Testis (tissue), 2 donors: ENCODE measurements around the gene HIP1.

Source experiments
- CTCF ChIP-seq, 3 experiments: fragments of 450-650 bp in 2 of 3; fragments of 200-600 bp in 1 of 3; sonication (generic) in 1 of 3; IDR thresholded peaks; one replicate each; pipeline ENCODE4 v1.5.1; 2016 to 2019; ENCODE audit warnings: antibody characterized with exemption in 3 of 3, mild to moderate bottlenecking in 2 of 3, moderate library complexity in 1 of 3
- POLR2A ChIP-seq: fragments of 450-650 bp; IDR thresholded peaks from one replicate; pipeline ENCODE4 v1.6.1; 2017; ENCODE audit warnings: antibody characterized with exemption, mild to moderate bottlenecking, moderate library complexity

DNA sequence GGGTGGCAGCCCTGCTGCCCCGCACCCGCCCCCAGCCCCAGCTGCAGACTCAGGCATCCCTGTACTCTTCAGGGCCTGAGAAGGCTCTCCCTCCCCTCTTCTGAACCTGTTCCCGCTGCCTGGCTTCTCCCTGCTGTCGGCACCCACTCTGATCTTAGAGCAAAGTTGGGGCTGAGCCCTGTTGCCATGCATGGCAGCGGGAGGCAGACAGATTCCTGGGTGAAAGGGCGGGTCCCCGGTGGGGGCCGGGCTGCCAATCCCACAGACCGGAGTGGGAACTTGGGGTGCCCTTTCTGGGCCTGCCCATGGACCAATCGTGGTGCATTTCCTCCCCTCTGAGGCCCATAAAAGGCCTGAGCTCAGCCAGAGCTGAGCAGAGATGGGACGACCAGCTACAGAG is 165.9 kb downstream of the HIP1 start:
- TF ChIP-seq POLR2A (no peak), CTCF (IDR thresholded peaks at IDR 0.05) (no peak)
